Activated CD4-positive, alpha-beta T cell treated with anti-CD3 and anti-CD28 coated beads for 24 hours (primary cell): ENCODE data around the gene KCTD11.
A peak's percentile ranks its signal among the peaks of the same experiment; 100 is the strongest.

Experiments
- DNase-seq, 2 donors: peaks; one replicate each; pipeline ENCODE4 v3.0.0-alpha.2; 2020; ENCODE audit warnings: low read depth in 2 of 2

The KCTD11 gene

GRCh38 chr17:7403977-7404736 lies 52.2 kb downstream of the KCTD11 start, which contains the start of gene TMEM256:
Gene TMEM256 (minus strand): TSS chr17:7404097. CDS start chr17:7404084, 13 bp downstream.
- peak; percentile 91 to 97 for DNase-seq
